ENCODE data around the gene TRAP1. TPM values are rescaled to one million over a fixed set of nuclear protein-coding genes. Genes with fewer than 3 reads are reported as not detected.
"Not testable (repeated sequence)": the region's sequence is repeated elsewhere in the genome, so short reads cannot be mapped to it uniquely, and the experiment has no call there.

The TRAP1 gene
- total RNA-seq, 1 experiment from 2014 or later: 67.0 TPM

- in situ Hi-C loops (cut with HindIII; ENCODE audit: low pct_unique_long_range_greater_than_20kb, low sequenced_read_pairs): no loop called here
- DNase-seq (ENCODE audit: low read depth): no peak
Observed at GRCh38 chr16:3661311-3661710, 56.0 kb downstream of the TRAP1 start.

DNA sequence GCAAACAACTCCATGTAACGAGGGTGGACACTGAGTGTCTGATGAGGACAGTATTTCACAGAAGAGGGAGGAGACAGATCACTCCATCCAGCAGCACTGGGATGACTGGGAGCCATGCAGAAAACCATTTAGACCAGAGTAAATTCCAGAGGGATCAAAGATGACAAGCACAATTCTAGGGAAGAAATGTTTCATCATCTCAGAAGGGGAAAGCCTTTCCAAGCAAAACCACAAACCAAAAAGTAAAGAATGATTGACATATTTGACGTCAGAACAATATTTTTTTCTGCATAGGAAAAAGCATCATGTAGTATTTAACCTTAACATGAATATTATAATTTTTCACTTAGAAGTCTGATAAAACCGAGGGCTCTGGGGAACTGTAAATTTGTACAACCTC is 58.1 kb downstream of the TRAP1 start:
- no peak for DNase-seq (ENCODE audit: low read depth)
- in situ Hi-C loops (cut with HindIII; ENCODE audit: low pct_unique_long_range_greater_than_20kb, low sequenced_read_pairs): no loop called here

DNA sequence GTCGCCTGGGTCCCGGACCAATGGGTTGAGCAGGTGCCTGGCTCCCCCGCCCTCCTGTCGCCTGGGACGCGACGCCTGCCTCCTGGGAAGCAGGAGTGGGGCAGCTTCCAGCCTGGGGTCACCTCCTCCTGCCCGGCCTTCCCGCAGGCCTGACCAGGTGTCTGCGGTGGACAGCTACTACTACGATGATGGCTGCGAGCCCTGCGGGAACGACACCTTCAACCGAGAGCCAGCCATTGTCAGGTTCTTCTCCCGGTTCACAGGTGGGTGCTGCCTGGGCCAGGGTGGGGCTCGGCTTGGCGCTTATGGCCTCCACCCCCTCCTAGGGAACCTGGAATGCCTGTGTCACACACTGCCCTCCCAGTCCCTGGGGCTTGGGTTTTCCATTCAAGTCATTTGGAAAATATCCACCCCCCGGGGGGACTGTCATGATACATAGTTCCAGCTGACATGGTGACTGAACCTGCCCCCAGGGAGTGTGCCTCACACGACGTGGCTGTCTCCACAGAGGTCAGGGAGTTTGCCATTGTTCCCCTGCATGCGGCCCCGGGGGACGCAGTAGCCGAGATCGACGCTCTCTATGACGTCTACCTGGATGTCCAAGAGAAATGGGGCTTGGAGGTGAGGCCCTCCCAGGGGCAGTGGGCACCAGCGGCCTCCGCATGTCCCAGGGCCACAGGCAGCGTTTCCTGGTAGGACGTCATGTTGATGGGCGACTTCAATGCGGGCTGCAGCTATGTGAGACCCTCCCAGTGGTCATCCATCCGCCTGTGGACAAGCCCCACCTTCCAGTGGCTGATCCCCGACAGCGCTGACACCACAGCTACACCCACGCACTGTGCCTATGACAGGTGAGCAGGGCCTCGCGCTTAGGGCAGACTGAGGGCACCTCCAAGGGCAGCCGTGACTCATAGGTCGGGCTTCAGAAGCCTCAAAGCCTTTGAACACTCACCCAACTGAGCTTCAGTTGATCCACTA is 60.5 kb downstream of the TRAP1 start:
- no peak for DNase-seq (ENCODE audit: low read depth)
- in situ Hi-C loops (cut with HindIII; ENCODE audit: low pct_unique_long_range_greater_than_20kb, low sequenced_read_pairs): no loop called here

- in situ Hi-C loops (cut with HindIII; ENCODE audit: low pct_unique_long_range_greater_than_20kb, low sequenced_read_pairs): not testable (repeated sequence)
Observed at GRCh38 chr16:3656160-3656490, 61.2 kb downstream of the TRAP1 start.

GRCh38 chr16:3655396-3656159 is 61.7 kb downstream of the TRAP1 start:
- in situ Hi-C loops (cut with HindIII; ENCODE audit: low pct_unique_long_range_greater_than_20kb, low sequenced_read_pairs): no loop called here
- no peak for DNase-seq (ENCODE audit: low read depth)

More at GRCh38 chr16:3656160-3656490, 61.2 kb downstream of the TRAP1 start:
- not testable (repeated sequence) for DNase-seq (ENCODE audit: low read depth)

- in situ Hi-C loops (cut with HindIII; ENCODE audit: low pct_unique_long_range_greater_than_20kb, low sequenced_read_pairs): no loop called here
- DNase-seq (ENCODE audit: low read depth): no peak
Observed at GRCh38 chr16:3655030-3655395, 62.3 kb downstream of the TRAP1 start.

DNA sequence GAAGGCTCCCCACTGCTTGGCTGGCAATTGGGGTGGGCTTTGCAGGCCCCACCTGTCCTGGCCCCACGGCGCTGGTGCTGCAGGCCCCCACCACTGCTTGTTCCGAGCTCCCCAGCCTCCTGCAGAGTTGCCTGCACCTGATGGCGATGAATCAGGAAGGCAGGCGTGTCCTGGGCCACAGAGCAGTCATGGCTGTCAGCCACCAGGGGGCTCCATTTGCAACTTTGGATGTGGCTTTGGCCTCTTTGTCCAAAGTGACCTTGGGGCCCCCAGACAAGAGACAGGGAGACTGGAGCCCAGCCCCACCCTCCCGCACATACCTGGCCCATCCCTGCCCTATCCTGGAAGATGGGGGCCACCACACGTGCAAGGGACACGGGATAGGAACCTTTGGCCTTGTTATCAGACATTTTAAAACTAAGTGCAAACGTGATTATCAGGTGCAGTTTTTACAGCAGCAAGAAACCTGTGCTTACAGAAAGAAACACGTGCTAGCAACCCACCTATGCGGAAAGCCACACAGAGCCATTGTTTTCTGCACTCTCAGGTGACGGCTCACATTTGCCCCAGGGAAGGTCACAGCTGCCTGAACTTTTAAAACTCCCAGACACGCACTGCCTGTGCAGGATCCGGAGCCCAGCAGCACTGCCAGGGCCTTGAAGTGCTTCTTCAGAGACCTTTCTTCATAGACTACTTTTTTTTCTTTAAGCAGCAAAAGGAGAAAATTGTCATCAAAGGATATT is 62.9 kb downstream of the TRAP1 start, which contains the start of gene DNASE1:
Gene DNASE1 (plus strand): TSS at position 443 of the 743 bp plus-strand sequence. CDS start 683 bp downstream, outside the sequence.
- in situ Hi-C loops (cut with HindIII; ENCODE audit: low pct_unique_long_range_greater_than_20kb, low sequenced_read_pairs): no loop called here
- DNase-seq (ENCODE audit: low read depth): peak; percentile 54

GRCh38 chr16:3652373-3653195 is 64.7 kb downstream of the TRAP1 start:
- in situ Hi-C loops (cut with HindIII; ENCODE audit: low pct_unique_long_range_greater_than_20kb, low sequenced_read_pairs): no loop called here
- no peak for DNase-seq (ENCODE audit: low read depth)

GRCh38 chr16:3651461-3652372 is 65.6 kb downstream of the TRAP1 start:
- in situ Hi-C loops (cut with HindIII; ENCODE audit: low pct_unique_long_range_greater_than_20kb, low sequenced_read_pairs): no loop called here
- DNase-seq (ENCODE audit: low read depth): no peak

DNA sequence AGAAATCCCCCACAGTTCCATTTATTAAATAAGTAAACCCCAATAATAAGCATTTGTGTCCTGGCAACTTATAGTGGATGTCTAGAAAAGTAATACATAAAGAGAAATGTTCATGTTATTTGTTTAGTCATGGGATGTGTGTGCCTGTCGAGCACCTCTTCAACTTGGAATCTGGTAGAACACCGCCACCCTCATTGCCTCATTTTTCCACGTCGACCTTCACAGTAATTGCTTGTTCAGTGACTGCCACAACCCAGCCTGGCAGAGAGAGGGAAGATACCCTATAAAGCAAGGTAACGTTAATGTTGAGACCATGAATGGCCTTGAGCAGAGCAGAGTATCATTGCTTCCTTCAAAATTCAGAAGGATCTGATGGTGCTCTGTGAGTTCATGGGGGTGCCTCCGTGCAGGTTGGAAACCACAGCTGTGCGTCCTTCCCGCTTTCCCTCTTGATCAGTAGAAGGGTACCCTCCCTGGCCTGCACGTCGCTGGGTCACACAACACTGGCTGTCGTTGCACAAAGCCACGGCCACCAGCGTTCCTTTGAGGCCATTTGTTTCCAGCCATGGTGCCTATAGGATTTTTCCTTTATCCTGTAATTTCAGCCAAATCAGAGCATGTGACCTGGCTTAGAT is 66.6 kb downstream of the TRAP1 start:
- DNase-seq (ENCODE audit: low read depth): no peak
- in situ Hi-C loops (cut with HindIII; ENCODE audit: low pct_unique_long_range_greater_than_20kb, low sequenced_read_pairs): no loop called here

DNA sequence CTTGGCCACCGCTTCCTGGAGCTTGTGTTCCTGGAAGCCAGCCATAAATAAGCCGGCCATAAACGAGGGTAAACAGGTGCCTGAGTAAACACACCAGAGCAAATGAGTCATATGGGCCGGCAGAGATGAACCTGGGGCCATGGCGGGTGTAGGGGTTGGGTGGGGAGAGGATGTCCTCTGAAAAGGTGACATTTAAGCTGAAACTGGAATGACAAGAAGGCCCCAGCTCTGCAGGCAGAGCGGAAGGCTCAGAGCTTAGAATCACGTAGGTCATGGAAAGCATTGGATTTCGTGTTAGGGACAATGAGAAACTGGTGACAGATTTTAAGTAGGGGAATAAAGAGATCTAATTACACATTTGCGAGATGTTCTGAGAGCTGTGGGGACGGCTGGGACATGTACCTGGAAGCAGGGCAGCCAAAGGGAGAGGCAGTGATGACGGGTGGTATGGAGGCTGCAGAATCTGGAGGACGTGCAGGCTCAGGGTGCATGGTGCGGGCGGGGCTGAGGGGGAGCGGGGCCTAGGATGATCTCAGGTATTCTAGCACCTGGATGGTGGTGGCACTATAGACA is 70.9 kb downstream of the TRAP1 start:
- DNase-seq (ENCODE audit: low read depth): no peak
- in situ Hi-C loops (cut with HindIII; ENCODE audit: low pct_unique_long_range_greater_than_20kb, low sequenced_read_pairs): no loop called here

DNA sequence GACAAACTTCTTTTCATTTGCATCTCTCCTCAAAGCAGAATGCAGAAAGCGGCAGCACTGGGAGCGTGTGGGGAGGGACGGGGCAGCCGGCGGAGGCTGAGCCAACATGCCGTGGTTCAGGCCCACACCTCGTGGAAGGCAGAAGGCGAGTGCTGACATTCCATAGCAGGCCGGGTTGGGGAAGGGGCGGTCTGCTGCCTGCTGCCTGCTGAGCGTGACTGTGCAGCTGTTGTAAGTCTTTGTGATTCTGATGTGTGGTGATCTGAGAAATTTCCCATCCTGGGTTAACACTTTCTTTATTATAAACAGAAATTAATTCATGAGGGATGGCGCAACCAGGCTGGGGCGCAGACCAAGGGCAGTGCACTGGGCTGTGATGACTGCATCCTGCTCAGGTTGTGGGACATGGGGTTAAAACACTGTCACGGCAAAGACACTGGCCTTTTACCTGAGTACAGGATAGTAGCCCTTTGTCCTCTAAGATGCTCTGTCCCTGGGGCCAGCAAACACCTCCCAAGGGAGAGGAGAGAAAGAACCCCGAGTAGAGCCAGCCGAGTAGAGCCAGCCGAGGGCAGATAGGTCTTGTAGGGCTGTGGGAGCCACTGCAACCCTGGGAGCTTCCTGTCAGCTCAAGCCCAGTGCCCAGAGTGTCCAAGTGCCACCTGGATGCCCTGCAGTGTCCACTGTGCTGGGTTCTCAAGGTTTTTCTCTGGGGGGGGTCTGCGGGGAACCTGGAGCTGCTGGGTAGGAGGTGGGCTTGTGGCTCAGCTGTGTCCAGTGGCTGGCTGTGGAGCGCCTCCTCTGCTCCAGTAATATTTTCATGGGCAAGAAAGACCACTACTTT is 71.6 kb downstream of the TRAP1 start:
- DNase-seq (ENCODE audit: low read depth): no peak
- in situ Hi-C loops (cut with HindIII; ENCODE audit: low pct_unique_long_range_greater_than_20kb, low sequenced_read_pairs): no loop called here

GRCh38 chr16:3645108-3645503 is 72.2 kb downstream of the TRAP1 start:
- DNase-seq (ENCODE audit: low read depth): no peak
- in situ Hi-C loops (cut with HindIII; ENCODE audit: low pct_unique_long_range_greater_than_20kb, low sequenced_read_pairs): no loop called here

DNA sequence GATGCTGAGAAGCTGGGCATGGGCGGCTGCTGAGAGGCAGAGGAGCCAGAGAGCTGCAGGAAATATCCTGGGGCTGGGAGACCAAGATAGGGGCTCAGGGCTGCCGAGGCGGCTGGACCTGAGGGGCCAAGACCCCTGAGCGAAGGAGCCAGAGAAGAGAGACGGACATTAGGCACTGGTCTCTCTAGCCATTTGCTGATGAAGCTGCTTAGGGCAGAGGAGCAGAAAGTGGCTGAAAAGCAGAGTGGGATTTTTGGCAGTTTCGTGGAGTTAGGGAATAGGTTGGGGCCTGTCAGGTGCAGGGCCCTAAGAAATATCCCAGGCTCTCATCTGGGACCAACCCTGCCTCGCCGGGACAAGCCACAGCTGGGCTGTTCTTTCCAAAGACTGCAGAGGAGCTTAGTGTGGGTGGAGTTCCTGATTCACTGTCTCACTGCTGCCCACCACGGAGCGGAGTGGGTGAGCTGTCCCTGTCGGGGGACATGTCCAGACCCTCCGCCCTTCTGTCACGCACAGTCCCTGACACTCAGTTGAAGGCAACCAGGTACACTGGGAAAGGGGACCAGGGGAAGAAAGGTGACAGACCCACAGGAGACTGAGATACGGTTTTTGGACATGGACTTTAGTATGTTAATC is 74.1 kb downstream of the TRAP1 start:
- no peak for DNase-seq (ENCODE audit: low read depth)
- in situ Hi-C loops (cut with HindIII; ENCODE audit: low pct_unique_long_range_greater_than_20kb, low sequenced_read_pairs): no loop called here

Measured in Caki2 (cell line).